Inflammatory macrophage treated with lipopolysaccharide for 1 hour (primary cell): Measurements from ENCODE around the gene TEX101.
"Not testable (repeated sequence)": the region's sequence is repeated elsewhere in the genome, so short reads cannot be mapped to it uniquely, and the experiment has no call there.

Experiments used
- DNase-seq, 2 donors: peaks; one replicate each; pipeline ENCODE4 v3.0.0-alpha.2; 2020 to 2022

Gene TEX101

GRCh38 chr19:43414554-43414953 lies at the start of gene TEX101:
TEX101 (plus strand) TSS chr19:43414890; CDS start chr19:43415920, 1,030 bp downstream.
- DNase-seq: no peak

- DNase-seq: not testable (repeated sequence)
These were observed 49.0 kb upstream of the TEX101 start for GRCh38 chr19:43365677-43366076.

GRCh38 chr19:43367822-43368221 lies 46.9 kb upstream of the TEX101 start:
- no peak for DNase-seq

- DNase-seq: not testable (repeated sequence)
These were observed 45.8 kb upstream of the TEX101 start for GRCh38 chr19:43368897-43369296.

GRCh38 chr19:43371909-43372308 lies 42.8 kb upstream of the TEX101 start:
- DNase-seq: no peak

GRCh38 chr19:43372462-43372861 lies 42.2 kb upstream of the TEX101 start:
- no peak for DNase-seq

- not testable (repeated sequence) for DNase-seq
These were observed 37.1 kb upstream of the TEX101 start for GRCh38 chr19:43377624-43378023.

- DNase-seq: no peak
These were observed 34.7 kb upstream of the TEX101 start for GRCh38 chr19:43380008-43380407.

GRCh38 chr19:43380771-43381386 lies 33.8 kb upstream of the TEX101 start:
- DNase-seq: no peak

GRCh38 chr19:43382586-43383216 lies 32.0 kb upstream of the TEX101 start:
- not testable (repeated sequence) for DNase-seq

- not testable (repeated sequence) for DNase-seq
These were observed 31.4 kb upstream of the TEX101 start for GRCh38 chr19:43383254-43383653.

GRCh38 chr19:43383759-43384158 lies 30.9 kb upstream of the TEX101 start:
- not testable (repeated sequence) for DNase-seq

GRCh38 chr19:43390903-43391551 lies 23.7 kb upstream of the TEX101 start:
- not testable (repeated sequence) for DNase-seq

- DNase-seq: not testable (repeated sequence)
These were observed 23.1 kb upstream of the TEX101 start for GRCh38 chr19:43391552-43391935.

- not testable (repeated sequence) for DNase-seq
These were observed 21.2 kb upstream of the TEX101 start for GRCh38 chr19:43393501-43393900.

- no peak for DNase-seq
These were observed 19.1 kb upstream of the TEX101 start for GRCh38 chr19:43395561-43395960.

GRCh38 chr19:43406297-43406696 lies 8.4 kb upstream of the TEX101 start:
- no peak for DNase-seq

- no peak for DNase-seq
These were observed 7.2 kb upstream of the TEX101 start for GRCh38 chr19:43407416-43408005.

GRCh38 chr19:43408043-43408442 lies 6.6 kb upstream of the TEX101 start:
- no peak for DNase-seq

- DNase-seq: no peak
These were observed 5.3 kb upstream of the TEX101 start for GRCh38 chr19:43409415-43409814.

- no peak for DNase-seq
These were observed 2.2 kb upstream of the TEX101 start for GRCh38 chr19:43412441-43412840.

GRCh38 chr19:43416951-43417623 lies 2.4 kb downstream of the TEX101 start:
- DNase-seq: no peak

- no peak for DNase-seq
These were observed 6.3 kb downstream of the TEX101 start for GRCh38 chr19:43420954-43421353.
